Peyer's patch (tissue), 4 donors: ENCODE data around the gene PLCXD1.

ENCODE experiments used
- POLR2A ChIP-seq, 2 donors: fragments of 450-650 bp; IDR thresholded peaks; one replicate each; pipeline ENCODE4 v1.5.1; 2017; ENCODE audit warnings: antibody characterized with exemption in 2 of 2, mild to moderate bottlenecking in 2 of 2, moderate library complexity in 2 of 2
- TF ChIP-seq, protein P1 (sequence below), 6 experiments: fragments of 450-650 bp in 4 of 6; fragments of 200-600 bp in 2 of 6; sonication (generic) in 1 of 6; IDR thresholded peaks; one replicate each; pipeline ENCODE4 v1.5.1; 2017 to 2019; ENCODE audit warnings: antibody characterized with exemption in 6 of 6, mild to moderate bottlenecking in 3 of 6, moderate library complexity in 1 of 6

DNA sequence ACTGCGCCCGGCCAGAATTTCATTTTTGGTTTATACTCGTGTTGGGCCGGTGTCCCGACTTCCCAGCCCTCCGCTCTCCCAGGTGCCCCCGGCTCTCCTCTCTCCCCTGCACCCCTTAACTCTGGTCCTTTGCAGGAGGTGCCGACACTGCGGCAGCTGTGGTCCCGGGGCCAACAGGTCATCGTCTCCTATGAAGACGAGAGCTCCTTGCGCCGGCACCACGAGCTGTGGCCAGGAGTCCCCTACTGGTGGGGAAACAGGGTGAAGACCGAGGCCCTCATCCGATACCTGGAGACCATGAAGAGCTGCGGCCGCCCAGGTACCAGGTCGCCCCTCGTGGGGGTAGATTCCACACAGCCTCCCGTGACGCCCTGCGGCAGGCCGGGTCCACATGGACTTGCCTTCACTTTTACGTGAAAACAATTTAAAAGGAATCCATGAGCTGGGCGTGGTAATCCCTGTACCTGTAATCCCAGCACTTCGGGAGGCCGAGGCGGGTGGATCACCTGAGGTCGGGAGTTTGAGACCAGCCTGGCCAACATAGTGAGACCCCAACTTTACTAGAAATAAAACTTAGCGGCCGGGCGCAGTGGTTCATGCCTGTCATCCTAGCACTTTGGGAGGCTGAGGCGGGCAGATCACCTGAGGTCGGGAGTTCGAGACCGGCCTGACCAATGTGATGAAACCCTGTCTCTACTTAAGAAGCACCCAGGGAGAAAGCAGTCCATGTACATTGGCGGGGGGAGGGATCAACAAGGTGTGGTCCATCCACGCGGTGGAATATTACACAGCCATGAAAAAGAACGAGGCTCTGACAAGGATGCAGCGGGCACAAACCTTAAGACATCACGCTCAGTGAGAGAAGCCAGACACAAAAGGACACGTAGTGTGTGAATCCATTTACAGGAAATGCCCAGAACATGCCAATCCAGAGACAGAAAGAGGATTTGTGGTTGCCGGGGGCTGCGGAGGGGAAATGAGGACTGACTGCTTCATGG, 12.0 kb downstream of the PLCXD1 start:
- TF ChIP-seq POLR2A (IDR thresholded peaks at IDR 0.05) = no peak
- TF ChIP-seq, protein P1, sequence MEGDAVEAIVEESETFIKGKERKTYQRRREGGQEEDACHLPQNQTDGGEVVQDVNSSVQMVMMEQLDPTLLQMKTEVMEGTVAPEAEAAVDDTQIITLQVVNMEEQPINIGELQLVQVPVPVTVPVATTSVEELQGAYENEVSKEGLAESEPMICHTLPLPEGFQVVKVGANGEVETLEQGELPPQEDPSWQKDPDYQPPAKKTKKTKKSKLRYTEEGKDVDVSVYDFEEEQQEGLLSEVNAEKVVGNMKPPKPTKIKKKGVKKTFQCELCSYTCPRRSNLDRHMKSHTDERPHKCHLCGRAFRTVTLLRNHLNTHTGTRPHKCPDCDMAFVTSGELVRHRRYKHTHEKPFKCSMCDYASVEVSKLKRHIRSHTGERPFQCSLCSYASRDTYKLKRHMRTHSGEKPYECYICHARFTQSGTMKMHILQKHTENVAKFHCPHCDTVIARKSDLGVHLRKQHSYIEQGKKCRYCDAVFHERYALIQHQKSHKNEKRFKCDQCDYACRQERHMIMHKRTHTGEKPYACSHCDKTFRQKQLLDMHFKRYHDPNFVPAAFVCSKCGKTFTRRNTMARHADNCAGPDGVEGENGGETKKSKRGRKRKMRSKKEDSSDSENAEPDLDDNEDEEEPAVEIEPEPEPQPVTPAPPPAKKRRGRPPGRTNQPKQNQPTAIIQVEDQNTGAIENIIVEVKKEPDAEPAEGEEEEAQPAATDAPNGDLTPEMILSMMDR (IDR thresholded peaks at IDR 0.05) = no peak
